Sigmoid colon (tissue), 4 donors: Measurements from ENCODE around the gene EML4.

ENCODE experiments used
- EP300 ChIP-seq, 4 donors: sonication (generic); formaldehyde crosslinking; IDR thresholded peaks; one replicate each; pipeline ENCODE4 v1.6.1; 2017; ENCODE audit warnings: antibody characterized with exemption in 4 of 4
- POLR2AphosphoS5 ChIP-seq, 4 donors: sonication (generic); formaldehyde crosslinking; IDR thresholded peaks; one replicate each; pipeline ENCODE4 v1.6.1; 2017; ENCODE audit warnings: antibody characterized with exemption in 4 of 4
- TF ChIP-seq, protein P1 (sequence below), 4 experiments: fragments of 450-650 bp in 3 of 4; fragments of 200-600 bp in 1 of 4; IDR thresholded peaks; one replicate each; pipeline ENCODE4 v1.5.1; 2016 to 2019; ENCODE audit warnings: antibody characterized with exemption in 4 of 4, mild to moderate bottlenecking in 3 of 4, moderate library complexity in 2 of 4

DNA sequence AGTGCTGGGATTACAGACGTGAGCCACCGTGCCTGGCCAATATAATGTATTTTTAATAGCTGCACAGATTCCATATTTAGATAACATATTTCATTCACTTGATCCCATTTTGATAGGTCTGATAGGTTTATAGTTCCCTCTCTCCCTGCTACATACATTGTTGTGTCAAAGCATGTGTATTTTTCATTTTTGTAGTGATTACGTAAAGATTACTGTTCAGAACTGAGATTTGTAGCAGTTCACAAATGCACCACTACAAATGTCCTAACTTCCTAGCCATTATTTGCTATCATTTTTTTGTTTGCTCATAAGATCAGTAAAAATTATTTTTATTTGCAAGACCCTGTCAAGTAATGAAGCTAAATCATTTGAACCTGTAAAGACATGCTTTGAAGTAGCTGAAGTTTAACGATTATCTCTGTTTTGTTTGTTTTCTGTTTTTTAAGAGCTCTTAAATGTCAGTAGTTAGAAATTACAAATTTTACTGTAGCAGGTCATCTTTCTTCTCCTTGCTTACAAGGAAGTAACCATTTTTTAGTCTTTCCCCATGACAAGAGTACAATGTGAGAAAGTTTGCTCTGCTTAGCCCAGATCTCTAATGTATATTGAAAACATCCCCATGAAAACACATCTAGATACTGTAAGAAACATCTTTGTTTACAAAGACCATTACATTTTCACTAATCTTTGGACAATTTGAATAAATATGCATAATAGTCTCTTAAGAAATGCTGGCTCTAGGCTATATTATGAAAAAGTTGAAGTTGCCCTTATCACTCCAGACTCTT lies 54.1 kb downstream of the EML4 start:
- no peak for TF ChIP-seq EP300 (IDR thresholded peaks at IDR 0.05)
- no peak for TF ChIP-seq POLR2AphosphoS5 (IDR thresholded peaks at IDR 0.05)
- TF ChIP-seq, protein P1, sequence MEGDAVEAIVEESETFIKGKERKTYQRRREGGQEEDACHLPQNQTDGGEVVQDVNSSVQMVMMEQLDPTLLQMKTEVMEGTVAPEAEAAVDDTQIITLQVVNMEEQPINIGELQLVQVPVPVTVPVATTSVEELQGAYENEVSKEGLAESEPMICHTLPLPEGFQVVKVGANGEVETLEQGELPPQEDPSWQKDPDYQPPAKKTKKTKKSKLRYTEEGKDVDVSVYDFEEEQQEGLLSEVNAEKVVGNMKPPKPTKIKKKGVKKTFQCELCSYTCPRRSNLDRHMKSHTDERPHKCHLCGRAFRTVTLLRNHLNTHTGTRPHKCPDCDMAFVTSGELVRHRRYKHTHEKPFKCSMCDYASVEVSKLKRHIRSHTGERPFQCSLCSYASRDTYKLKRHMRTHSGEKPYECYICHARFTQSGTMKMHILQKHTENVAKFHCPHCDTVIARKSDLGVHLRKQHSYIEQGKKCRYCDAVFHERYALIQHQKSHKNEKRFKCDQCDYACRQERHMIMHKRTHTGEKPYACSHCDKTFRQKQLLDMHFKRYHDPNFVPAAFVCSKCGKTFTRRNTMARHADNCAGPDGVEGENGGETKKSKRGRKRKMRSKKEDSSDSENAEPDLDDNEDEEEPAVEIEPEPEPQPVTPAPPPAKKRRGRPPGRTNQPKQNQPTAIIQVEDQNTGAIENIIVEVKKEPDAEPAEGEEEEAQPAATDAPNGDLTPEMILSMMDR (IDR thresholded peaks at IDR 0.05): no peak
